CD4-positive, alpha-beta T cell treated with Interleukin-6 at 100 ng/mL for 8 hours (primary cell): ENCODE measurements around the gene C17orf100.

Experiments
- DNase-seq: peaks from one replicate; pipeline ENCODE4 v3.0.0-alpha.2; 2020; ENCODE audit warnings: mixed read lengths, low spot score

The C17orf100 gene

GRCh38 chr17:6695051-6695450, 43.5 kb downstream of the C17orf100 start:
- DNase-seq, result no peak

GRCh38 chr17:6695565-6695964, 44.0 kb downstream of the C17orf100 start:
- no peak for DNase-seq

- DNase-seq, result no peak
Observed at GRCh38 chr17:6696906-6697305, 45.3 kb downstream of the C17orf100 start.

GRCh38 chr17:6698004-6698403, 46.4 kb downstream of the C17orf100 start:
- DNase-seq, result no peak

GRCh38 chr17:6699997-6700947, 48.7 kb downstream of the C17orf100 start:
- DNase-seq, result no peak

GRCh38 chr17:6700948-6701307, 49.4 kb downstream of the C17orf100 start:
- DNase-seq, result no peak

GRCh38 chr17:6701719-6702118, 50.2 kb downstream of the C17orf100 start:
- DNase-seq, result peak; percentile 10

- DNase-seq, result no peak
Observed at GRCh38 chr17:6702567-6703215, 51.1 kb downstream of the C17orf100 start.
